D721Med (cell line): Measurements from ENCODE around the gene PAFAH1B1.

Experiments used
- DNase-seq: peaks from one replicate; pipeline ENCODE4 v3.0.0; 2011; ENCODE audit warnings: low spot score; ENCODE audit not compliant: insufficient read length
- FAIRE-seq: peaks from 2 replicates; lab custom pipeline; 2011; peaks lifted over from hg19 to GRCh38; lab: Jason Lieb, UNC
- TF ChIP-seq, protein P1 (sequence below): IDR thresholded peaks from 2 replicates; pipeline ENCODE4 v1.5.1; 2012; ENCODE audit warnings: mild to moderate bottlenecking, control low read depth; ENCODE audit not compliant: insufficient read depth; ENCODE audit errors: missing control alignments

Gene PAFAH1B1

DNA sequence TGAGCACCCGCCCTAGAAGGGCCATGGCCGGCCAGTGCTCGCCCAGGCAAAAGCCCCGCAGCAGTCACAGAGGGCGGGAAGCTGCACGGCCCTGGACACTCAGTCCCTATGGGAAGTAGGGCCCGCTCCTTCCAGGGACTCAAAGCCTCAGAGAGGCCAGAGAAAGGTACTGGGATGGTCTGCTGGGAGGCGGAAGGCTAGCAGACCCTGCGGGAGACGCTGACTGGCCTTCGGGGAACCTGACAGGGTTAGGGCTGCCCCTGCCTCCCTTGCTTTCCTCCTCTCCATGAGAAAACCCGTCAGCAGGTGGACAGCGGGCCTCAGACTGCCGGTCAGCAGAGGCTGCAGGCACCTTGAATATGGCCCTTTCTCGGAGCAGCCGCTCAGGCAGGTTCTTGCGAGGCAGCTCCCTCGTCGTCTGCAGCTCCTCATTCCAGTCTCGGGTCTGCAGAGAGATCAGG, 106.6 kb downstream of the PAFAH1B1 start:
- FAIRE-seq = no peak

DNA sequence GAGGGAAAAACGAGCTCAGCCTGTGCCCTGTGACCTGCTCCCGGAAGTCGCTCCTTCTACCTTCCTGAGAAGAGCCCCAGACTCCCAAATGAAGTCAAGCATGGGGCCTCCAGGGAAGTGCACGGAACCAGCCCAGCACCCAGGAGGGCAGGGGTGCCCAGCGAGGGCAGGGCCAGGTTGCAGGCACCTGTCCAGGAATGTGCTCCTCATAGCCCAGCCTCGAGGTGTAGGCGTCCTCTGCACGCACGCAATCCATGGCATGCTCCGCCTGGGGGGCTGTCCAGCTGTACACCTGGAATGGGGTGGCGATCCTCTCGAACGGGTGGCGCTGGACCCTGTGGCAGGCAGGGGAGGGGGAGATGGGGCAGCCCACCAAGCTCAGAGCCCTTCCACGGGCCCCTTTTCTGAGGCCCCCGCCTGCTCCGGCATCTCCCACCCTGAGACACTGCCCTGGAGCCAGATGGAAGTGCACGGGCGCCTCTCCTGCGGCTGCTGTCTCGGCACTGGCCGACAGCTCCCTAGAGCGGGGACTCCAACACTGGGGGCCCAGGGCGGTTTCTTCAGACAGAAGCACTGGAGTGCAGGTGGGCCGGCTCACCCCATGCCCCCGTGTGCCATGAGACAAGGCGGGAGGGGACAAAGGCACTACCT, 107.2 kb downstream of the PAFAH1B1 start:
- FAIRE-seq (no peak), DNase-seq (no peak)
- TF ChIP-seq, protein P1, sequence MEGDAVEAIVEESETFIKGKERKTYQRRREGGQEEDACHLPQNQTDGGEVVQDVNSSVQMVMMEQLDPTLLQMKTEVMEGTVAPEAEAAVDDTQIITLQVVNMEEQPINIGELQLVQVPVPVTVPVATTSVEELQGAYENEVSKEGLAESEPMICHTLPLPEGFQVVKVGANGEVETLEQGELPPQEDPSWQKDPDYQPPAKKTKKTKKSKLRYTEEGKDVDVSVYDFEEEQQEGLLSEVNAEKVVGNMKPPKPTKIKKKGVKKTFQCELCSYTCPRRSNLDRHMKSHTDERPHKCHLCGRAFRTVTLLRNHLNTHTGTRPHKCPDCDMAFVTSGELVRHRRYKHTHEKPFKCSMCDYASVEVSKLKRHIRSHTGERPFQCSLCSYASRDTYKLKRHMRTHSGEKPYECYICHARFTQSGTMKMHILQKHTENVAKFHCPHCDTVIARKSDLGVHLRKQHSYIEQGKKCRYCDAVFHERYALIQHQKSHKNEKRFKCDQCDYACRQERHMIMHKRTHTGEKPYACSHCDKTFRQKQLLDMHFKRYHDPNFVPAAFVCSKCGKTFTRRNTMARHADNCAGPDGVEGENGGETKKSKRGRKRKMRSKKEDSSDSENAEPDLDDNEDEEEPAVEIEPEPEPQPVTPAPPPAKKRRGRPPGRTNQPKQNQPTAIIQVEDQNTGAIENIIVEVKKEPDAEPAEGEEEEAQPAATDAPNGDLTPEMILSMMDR = no peak

More for the DNA sequence above, 106.6 kb downstream of the PAFAH1B1 start:
- DNase-seq = no peak
- TF ChIP-seq, protein P1 = no peak

DNA sequence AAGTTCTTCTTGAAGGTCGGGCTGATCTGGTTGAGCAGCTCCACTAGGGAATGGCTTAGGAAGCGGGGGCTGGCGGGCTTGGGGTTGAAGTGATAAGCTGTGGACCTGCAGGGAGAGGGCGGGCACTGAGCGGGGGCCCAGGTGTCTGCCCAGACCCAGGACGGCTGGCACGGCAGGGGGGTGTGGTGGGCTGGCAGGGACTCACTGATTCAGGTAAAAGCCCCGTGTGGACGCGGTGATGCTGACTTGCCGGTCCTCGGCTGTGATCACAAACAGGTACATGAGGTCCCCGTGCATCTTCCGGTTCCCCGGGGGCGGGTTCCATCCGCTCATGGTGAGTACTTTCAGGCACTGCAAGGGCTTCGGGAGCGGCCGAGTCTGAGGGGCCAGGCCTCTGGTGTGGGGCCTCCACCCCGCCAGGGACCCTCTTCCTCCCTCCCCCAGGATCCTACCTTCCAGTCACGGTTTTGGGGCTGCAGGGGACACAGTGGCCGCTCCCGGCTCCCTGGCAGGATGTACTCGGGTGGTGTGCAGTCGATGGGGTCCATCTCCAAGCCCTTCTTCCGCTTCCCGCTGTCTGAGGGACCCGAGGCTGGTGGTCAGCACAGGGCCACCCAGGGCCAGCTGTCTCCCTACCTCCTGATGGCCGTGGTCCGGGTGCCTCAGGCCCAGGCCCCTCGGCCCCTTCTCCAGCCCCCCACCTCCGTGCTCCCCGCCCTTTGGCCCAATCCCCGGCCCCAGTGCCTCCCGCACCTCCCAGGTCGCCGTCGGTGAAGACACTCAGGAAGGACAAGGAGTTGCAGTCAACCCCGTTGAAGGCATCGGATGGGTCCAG, 107.9 kb downstream of the PAFAH1B1 start:
- TF ChIP-seq, protein P1 = no peak
- no peak for FAIRE-seq

DNA sequence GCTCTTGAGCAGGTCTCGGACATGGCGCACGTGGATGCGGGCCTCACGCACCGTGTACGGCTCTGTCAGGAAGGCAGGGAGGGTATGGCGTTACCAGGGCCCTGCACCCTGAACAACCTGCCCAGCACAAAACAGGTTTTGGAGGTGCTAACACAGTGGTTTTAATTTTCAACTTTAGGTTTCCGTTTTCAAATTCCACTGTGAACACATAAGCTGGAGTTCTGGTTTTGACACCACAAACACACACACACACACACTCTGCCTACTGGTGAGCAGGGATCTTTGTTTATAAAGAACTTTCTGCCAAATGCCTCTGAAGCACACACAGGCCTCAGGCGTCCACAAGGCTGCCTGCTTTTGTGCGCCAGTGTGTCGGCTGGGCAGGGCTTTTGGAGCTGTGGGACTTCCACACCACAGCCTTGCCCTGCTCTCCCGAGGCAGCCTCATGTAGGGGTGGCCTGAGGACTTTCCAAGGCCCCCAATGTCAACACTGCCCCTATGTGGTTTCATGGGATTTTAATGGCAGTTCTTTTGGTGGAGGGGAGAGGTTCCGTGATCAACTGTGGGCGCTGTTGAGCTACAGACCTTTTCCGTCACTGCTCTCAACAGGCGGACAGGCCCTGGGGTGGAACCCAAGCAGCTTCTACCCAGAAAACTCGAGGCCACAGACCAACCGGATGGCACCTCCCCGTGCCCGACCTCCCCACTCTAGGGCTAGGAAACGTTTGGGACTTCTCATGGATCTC, 108.7 kb downstream of the PAFAH1B1 start:
- TF ChIP-seq, protein P1 = no peak
- DNase-seq = no peak
- FAIRE-seq = no peak

More for the DNA sequence above, 107.9 kb downstream of the PAFAH1B1 start:
- no peak for DNase-seq

DNA sequence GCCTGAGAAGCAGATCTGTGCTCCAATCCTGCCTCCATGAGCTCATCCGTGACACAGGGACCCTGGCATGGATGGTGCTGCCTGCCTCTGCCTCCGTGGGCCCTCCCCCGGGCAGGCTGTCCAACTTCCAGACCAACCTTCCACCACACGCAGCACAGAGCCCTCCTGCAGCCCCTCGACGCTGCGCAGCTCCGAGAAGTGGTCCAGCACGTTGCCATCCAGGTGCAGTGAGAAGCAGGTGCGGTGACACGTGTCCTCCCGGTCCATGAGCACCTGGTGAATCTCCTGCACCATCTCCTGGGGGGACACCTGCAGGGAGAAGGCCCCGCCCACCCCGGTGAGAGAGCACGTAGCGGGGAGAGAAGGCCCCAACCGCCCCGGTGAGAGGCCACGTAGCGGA, 109.7 kb downstream of the PAFAH1B1 start:
- FAIRE-seq = no peak
- no peak for DNase-seq
- TF ChIP-seq, protein P1 = no peak

DNA sequence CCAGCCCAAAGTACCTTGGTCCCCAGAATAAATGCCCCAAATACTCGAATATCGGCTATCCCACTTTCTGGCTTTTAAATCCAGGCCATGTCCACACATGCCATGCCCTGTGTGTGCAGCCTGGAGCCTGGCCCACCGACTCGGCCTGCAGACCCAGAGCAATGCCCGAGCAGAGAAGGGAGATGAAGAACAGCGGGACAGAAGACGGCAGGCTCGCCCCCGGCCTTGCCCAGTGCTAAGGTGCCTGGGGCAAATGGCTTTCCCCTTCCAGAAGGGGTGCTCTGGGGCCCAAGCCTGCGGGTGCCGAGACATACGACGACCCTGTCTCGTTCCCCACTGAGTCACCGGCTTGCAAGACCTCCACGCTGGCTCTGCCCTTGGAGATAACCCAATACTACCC, 110.2 kb downstream of the PAFAH1B1 start:
- FAIRE-seq = no peak

More for the DNA sequence above, 110.2 kb downstream of the PAFAH1B1 start:
- TF ChIP-seq, protein P1 = no peak
- DNase-seq = no peak
